Prostate gland (tissue), 2 donors: ENCODE measurements around the gene NPLOC4.

Experiments used
- CTCF ChIP-seq, 4 experiments: fragments of 200-600 bp in 2 of 4; fragments of 450-650 bp in 2 of 4; sonication (generic) in 2 of 4; IDR thresholded peaks; 1 replicate in 3 of 4; 2 replicates in 1 of 4; pipeline ENCODE4 v1.5.1; 2016 to 2019; ENCODE audit warnings: antibody characterized with exemption in 4 of 4, mild to moderate bottlenecking in 2 of 4, moderate library complexity in 2 of 4
- POLR2A ChIP-seq: fragments of 450-650 bp; IDR thresholded peaks from one replicate; pipeline ENCODE4 v1.6.1; 2016; ENCODE audit warnings: antibody characterized with exemption, mild to moderate bottlenecking
- POLR2AphosphoS5 ChIP-seq: sonication (generic); formaldehyde crosslinking; IDR thresholded peaks from one replicate; pipeline ENCODE4 v1.6.1; 2017; ENCODE audit warnings: antibody characterized with exemption

GRCh38 chr17:81666342-81667191 is 29.7 kb upstream of the NPLOC4 start, which contains the start of the genes CCDC137 and OXLD1:
- TF ChIP-seq CTCF (IDR thresholded peaks at IDR 0.05) (peak in 1 of 4 experiments; percentile 8), POLR2A (peak; percentile 79), POLR2AphosphoS5 (peak; percentile 100)
